IMR-90 (cell line): ENCODE data around the gene ZFP90. TPM values are rescaled to one million over a fixed set of nuclear protein-coding genes. Genes with fewer than 3 reads are reported as not detected.

Experiments
- ATAC-seq: fragments of 200-7000 bp; cut with Tn5 transposase; 2 replicates; pipeline ENCODE4 v1.9.1; 2020; ENCODE audit warnings: low read depth, mild to moderate bottlenecking, moderate library complexity
- BruUV-seq: library from RNA; stranded (reverse); fragments of 400-500 nt; replicated peaks from 2 replicates; lab custom pipeline; 2021; lab: Mats Ljungman, UMichigan
- CTCF ChIA-PET: fragments of 300-600 bp; formaldehyde crosslinking; extraction: SDS; loops from one replicate; lab custom pipeline; 2021; ENCODE audit warnings: antibody characterized with exemption; lab: Yijun Ruan, JAX
- POLR2A ChIA-PET: fragments of 300-600 bp; sonication (Branson Sonifier 250); formaldehyde crosslinking; loops from one replicate; lab custom pipeline; 2022; ENCODE audit warnings: antibody characterized with exemption; ENCODE audit not compliant: unreplicated experiment; lab: Charles Lee
- DNase-seq: peaks from one replicate; pipeline ENCODE4 v3.0.0; 2013
- H2AFZ ChIP-seq: replicated peaks from 2 replicates; pipeline ENCODE3; 2013; ENCODE audit warnings: low read length, mild to moderate bottlenecking; ENCODE audit not compliant: poor library complexity
- H2AK5ac ChIP-seq: 2 replicates; pipeline ENCODE4 v1.6.1; 2013; ENCODE audit warnings: low read depth, low read length, inconsistent platforms
- H2AK9ac ChIP-seq: replicated peaks from 2 replicates; pipeline ENCODE3; 2013; ENCODE audit warnings: mild to moderate bottlenecking, low read depth, low read length, moderate library complexity; ENCODE audit not compliant: poor library complexity
- H2BK120ac ChIP-seq: 2 replicates; pipeline ENCODE4 v1.6.1; 2013; ENCODE audit warnings: low read depth, low read length, inconsistent platforms
- H2BK15ac ChIP-seq: 3 replicates; pipeline ENCODE4 v1.6.1; 2013; ENCODE audit warnings: low read depth, low read length, inconsistent platforms
- H2BK20ac ChIP-seq: 2 replicates; pipeline ENCODE4 v1.6.1; 2013; ENCODE audit warnings: low read depth, mild to moderate bottlenecking, inconsistent platforms, low read length, moderate library complexity
- H2BK5ac ChIP-seq: 2 replicates; pipeline ENCODE4 v1.6.1; 2013; ENCODE audit warnings: mild to moderate bottlenecking, low read depth, low read length, inconsistent platforms; ENCODE audit not compliant: poor library complexity, severe bottlenecking
- H3K14ac ChIP-seq: replicated peaks from 2 replicates; pipeline ENCODE4 v1.6.1; 2013; ENCODE audit warnings: low read depth, low read length, inconsistent platforms
- H3K18ac ChIP-seq: 2 replicates; pipeline ENCODE4 v1.6.1; 2013; ENCODE audit warnings: low read depth, low read length, control low read depth
- H3K23ac ChIP-seq: 2 replicates; pipeline ENCODE4 v1.6.1; 2013; ENCODE audit warnings: low read depth, low read length, inconsistent platforms
- H3K27ac ChIP-seq: 2 replicates; pipeline ENCODE4 v1.5.1; 2013; ENCODE audit warnings: mild to moderate bottlenecking, control low read depth, low read length; ENCODE audit not compliant: insufficient read depth
- H3K27me3 ChIP-seq: 2 replicates; pipeline ENCODE4 v1.6.1; 2013; ENCODE audit warnings: low read length; ENCODE audit not compliant: control insufficient read depth, insufficient read depth
- H3K36me3 ChIP-seq: 2 replicates; pipeline ENCODE4 v1.6.1; 2013; ENCODE audit warnings: low read length, mixed read lengths; ENCODE audit not compliant: control insufficient read depth, insufficient read depth
- H3K4ac ChIP-seq: 2 replicates; pipeline ENCODE4 v1.6.1; 2013; ENCODE audit warnings: low read depth, low read length, inconsistent platforms
- H3K4me1 ChIP-seq: 2 replicates; pipeline ENCODE4 v1.6.1; 2013; ENCODE audit warnings: low read length, mixed read lengths; ENCODE audit not compliant: control insufficient read depth, insufficient read depth
- H3K4me2 ChIP-seq: 2 replicates; pipeline ENCODE4 v1.6.1; 2013; ENCODE audit warnings: low read depth, mild to moderate bottlenecking, control low read depth, low read length, moderate library complexity
- H3K4me3 ChIP-seq: 2 replicates; pipeline ENCODE4 v1.5.1; 2013; ENCODE audit warnings: low read depth, mild to moderate bottlenecking, control low read depth, low read length, moderate library complexity; ENCODE audit not compliant: insufficient read depth
- H3K56ac ChIP-seq: 2 replicates; pipeline ENCODE4 v1.6.1; 2013; ENCODE audit warnings: low read length, inconsistent platforms; ENCODE audit not compliant: insufficient read depth; ENCODE audit errors: extremely low read depth
- H3K79me1 ChIP-seq, 2 experiments: 2 replicates each; pipeline ENCODE4 v1.6.1; 2013; ENCODE audit warnings: low read length in 2 of 2, inconsistent platforms in 1 of 2, low read depth in 1 of 2
- H3K9ac ChIP-seq: 2 replicates; pipeline ENCODE4 v1.6.1; 2013; ENCODE audit warnings: low read depth, low read length, control low read depth
- H3K9me1 ChIP-seq: 2 replicates; pipeline ENCODE4 v1.6.1; 2013; ENCODE audit warnings: low read length, inconsistent platforms; ENCODE audit not compliant: insufficient read depth
- H3K9me3 ChIP-seq: 2 replicates; pipeline ENCODE4 v1.6.1; 2013; ENCODE audit warnings: low read length; ENCODE audit not compliant: control insufficient read depth, insufficient read depth
- H4K20me1 ChIP-seq: 2 replicates; pipeline ENCODE4 v1.6.1; 2013; ENCODE audit warnings: low read length, inconsistent platforms; ENCODE audit not compliant: insufficient read depth
- H4K5ac ChIP-seq: 2 replicates; pipeline ENCODE4 v1.6.1; 2013; ENCODE audit warnings: mild to moderate bottlenecking, low read depth, low read length, control low read depth
- H4K8ac ChIP-seq, 2 experiments: 2 replicates each; pipeline ENCODE4 v1.6.1; 2013; ENCODE audit warnings: low read depth in 2 of 2, low read length in 2 of 2, control low read depth in 1 of 2, inconsistent platforms in 1 of 2
- H4K91ac ChIP-seq: 2 replicates; pipeline ENCODE4 v1.6.1; 2013; ENCODE audit warnings: low read depth, low read length, inconsistent platforms; ENCODE audit not compliant: insufficient read depth
- CEBPB ChIP-seq: IDR thresholded peaks from 2 replicates; pipeline ENCODE4 v1.6.1; 2012; ENCODE audit warnings: low read depth, low read length, improper control_type of control experiment
- CHD1 ChIP-seq: IDR thresholded peaks from 2 replicates; pipeline ENCODE4 v1.6.1; 2012; ENCODE audit warnings: low read depth, low read length, improper control_type of control experiment
- CTCF ChIP-seq: conservative IDR thresholded peaks from 2 replicates; pipeline ENCODE4 v1.5.1; 2012; ENCODE audit warnings: mild to moderate bottlenecking, low read depth, low read length, improper control_type of control experiment
- FOS ChIP-seq: fragments of 150-350 bp; IDR thresholded peaks from 2 replicates; pipeline ENCODE4 v1.6.1; 2016; ENCODE audit warnings: low read depth, low read length
- MAFK ChIP-seq: IDR thresholded peaks from 2 replicates; pipeline ENCODE4 v1.6.1; 2012; ENCODE audit warnings: low read depth, low read length, improper control_type of control experiment
- MAZ ChIP-seq: IDR thresholded peaks from 2 replicates; pipeline ENCODE4 v1.6.1; 2012; ENCODE audit warnings: low read depth, mild to moderate bottlenecking, low read length, improper control_type of control experiment, moderate library complexity, borderline replicate concordance
- MXI1 ChIP-seq: IDR thresholded peaks from 2 replicates; pipeline ENCODE4 v1.6.1; 2012; ENCODE audit warnings: low read depth, mild to moderate bottlenecking, low read length, moderate library complexity, borderline replicate concordance
- NFE2L2 ChIP-seq: fragments of 150-350 bp; IDR thresholded peaks from 2 replicates; pipeline ENCODE4 v1.6.1; 2016; ENCODE audit warnings: low read depth, mild to moderate bottlenecking, low read length
- RAD21 ChIP-seq: IDR thresholded peaks from 2 replicates; pipeline ENCODE4 v1.6.1; 2012; ENCODE audit warnings: low read length, improper control_type of control experiment
- RCOR1 ChIP-seq: IDR thresholded peaks from 2 replicates; pipeline ENCODE4 v1.6.1; 2012; ENCODE audit warnings: mild to moderate bottlenecking, low read length, improper control_type of control experiment; ENCODE audit not compliant: insufficient replicate concordance
- SMC3 ChIP-seq: fragments of 150-350 bp; IDR thresholded peaks from 2 replicates; pipeline ENCODE4 v1.6.1; 2016; ENCODE audit warnings: low read depth, mild to moderate bottlenecking, antibody characterized with exemption, low read length, moderate library complexity
- WGBS, 2 experiments: methylation state at CpG; one replicate each; pipeline versions ENCODE4 v1.1.5 to v1.1.7; 2013; ENCODE audit warnings: missing lambda C conversion rate in 2 of 2; ENCODE audit not compliant: insufficient read length in 1 of 2; ENCODE audit errors: extremely low coverage in 2 of 2; 5-methylcytosine and 5-hydroxymethylcytosine counted together
- dilution Hi-C: fragments of 300-500 bp; cut with HindIII; formaldehyde crosslinking; loops from one replicate; pipeline ENCODE4 v1.14.3; 2018; ENCODE audit warnings: low sequenced_read_pairs; ENCODE audit not compliant: unreplicated experiment
- in situ Hi-C: fragments of 300-500 bp; cut with MboI; formaldehyde crosslinking; loops from 3 replicates; pipeline ENCODE4 v1.14.3; 2019; ENCODE audit warnings: low sequenced_read_pairs, inconsistent platforms, mixed read lengths
- intact Hi-C: fragments of 100-400 bp; cut with micrococcal nuclease; formaldehyde crosslinking; loops from 2 replicates; pipeline ENCODE4 v1.10.0; 2022
- polyA plus RNA-seq, 3 experiments: library from polyadenylated mRNA; depleted of rRNA; stranded (reverse); fragments of >200 nt; gene quantifications; 2 replicates each; pipeline ENCODE4 v1.2.3, GENCODE V29; 2012; ENCODE audit warnings: low replicate concordance in 1 of 3
- total RNA-seq: library from RNA; depleted of rRNA; stranded (reverse); fragments of >200 nt; gene quantifications from 2 replicates; pipeline ENCODE4 v1.2.3, GENCODE V29; 2012
- TF ChIP-seq, protein P1 (sequence below): fragments of 150-350 bp; IDR thresholded peaks from 2 replicates; pipeline ENCODE4 v1.6.1; 2016; ENCODE audit warnings: low read depth, mild to moderate bottlenecking, low read length, moderate library complexity, borderline replicate concordance

ZFP90 gene
- total and polyA plus RNA-seq, 2 of the 4 experiments (the other 2 are of a cell fraction): 7.3 to 22.6 TPM

DNA sequence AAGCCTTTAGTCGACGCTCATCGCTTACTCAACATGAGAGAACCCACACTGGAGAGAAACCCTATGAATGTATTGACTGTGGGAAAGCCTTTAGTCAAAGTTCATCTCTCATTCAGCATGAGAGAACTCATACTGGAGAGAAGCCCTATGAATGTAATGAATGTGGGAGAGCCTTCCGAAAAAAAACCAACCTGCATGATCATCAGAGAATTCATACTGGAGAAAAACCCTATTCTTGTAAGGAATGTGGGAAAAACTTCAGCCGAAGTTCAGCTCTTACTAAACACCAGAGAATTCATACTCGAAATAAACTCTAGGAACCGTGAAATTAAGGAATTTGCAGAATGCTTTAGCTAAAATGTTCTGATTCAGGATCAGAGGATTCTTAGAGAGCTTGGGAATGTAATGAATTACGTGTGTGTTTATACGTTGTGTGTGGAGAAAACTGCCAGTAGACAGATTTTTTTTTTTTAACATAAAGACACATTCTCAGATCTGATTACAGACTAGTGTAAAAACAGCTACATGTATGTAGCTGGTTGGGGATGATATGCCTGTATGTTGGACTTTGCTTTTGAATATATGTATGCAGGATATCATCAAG is 25.4 kb downstream of the ZFP90 start:
- Histone ChIP-seq H3K23ac (no peak overlapping the region), H3K9ac (no peak overlapping the region), H3K4me1 (no peaks in the 10 kb centered on the region), H4K20me1 (no peaks in the 10 kb centered on the region), H2BK20ac (no peak overlapping the region), H3K4ac (no peak overlapping the region), H2AK9ac (no peak overlapping the region), H3K9me1 (no peaks in the 10 kb centered on the region), H3K18ac (no peak overlapping the region), H2BK15ac (no peak overlapping the region), H4K5ac (no peak overlapping the region), H2AK5ac (no peak overlapping the region), H3K56ac (no peak overlapping the region), H3K4me3 (no peak overlapping the region), H3K27me3 (no peaks in the 10 kb centered on the region), H4K8ac (no peak overlapping the region), H3K14ac (no peak overlapping the region), H3K27ac (no peak overlapping the region), H3K9me3 (peaks cover 89% of the 10 kb centered on the region), H2AFZ (no peak overlapping the region), H4K91ac (no peak overlapping the region), H3K36me3 (peaks cover 32% of the 10 kb centered on the region), H2BK5ac (no peak overlapping the region), H3K79me1 (no peaks in the 10 kb centered on the region), H3K4me2 (no peak overlapping the region), H2BK120ac (no peak overlapping the region)
- ATAC-seq: no peak
- ChIA-PET CTCF (interaction anchor here (0.6 to 0.7 kb wide), 2 partner anchors 11 to 119 kb away, joined by 3 read pairs; no protein-coding TSS in a partner anchor), POLR2A (no interaction called here)
- no CpG with 5 or more reads among the region's 9 CpGs for WGBS, 2 experiments
- intact Hi-C loops (no loop called here), in situ Hi-C loops (no loop called here), dilution Hi-C loops (no loop called here)
- peak; percentile 8 for DNase-seq
- no TSS peak for BruUV-seq
- no peak for TF ChIP-seq CEBPB
- TF ChIP-seq RCOR1: no peak
- TF ChIP-seq NFE2L2: no peak
- no peak for TF ChIP-seq FOS
- no peak for TF ChIP-seq MXI1
- TF ChIP-seq RAD21: no peak
- TF ChIP-seq MAFK: no peak
- TF ChIP-seq, protein P1, sequence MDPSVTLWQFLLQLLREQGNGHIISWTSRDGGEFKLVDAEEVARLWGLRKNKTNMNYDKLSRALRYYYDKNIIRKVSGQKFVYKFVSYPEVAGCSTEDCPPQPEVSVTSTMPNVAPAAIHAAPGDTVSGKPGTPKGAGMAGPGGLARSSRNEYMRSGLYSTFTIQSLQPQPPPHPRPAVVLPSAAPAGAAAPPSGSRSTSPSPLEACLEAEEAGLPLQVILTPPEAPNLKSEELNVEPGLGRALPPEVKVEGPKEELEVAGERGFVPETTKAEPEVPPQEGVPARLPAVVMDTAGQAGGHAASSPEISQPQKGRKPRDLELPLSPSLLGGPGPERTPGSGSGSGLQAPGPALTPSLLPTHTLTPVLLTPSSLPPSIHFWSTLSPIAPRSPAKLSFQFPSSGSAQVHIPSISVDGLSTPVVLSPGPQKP: no peak
- no peak for TF ChIP-seq SMC3
- TF ChIP-seq CTCF: no peak
- TF ChIP-seq CHD1: no peak
- no peak for TF ChIP-seq MAZ
